ENCODE data around the gene ENDOD1. TPM values are rescaled to one million over a fixed set of nuclear protein-coding genes. Genes with fewer than 3 reads are reported as not detected.

ENDOD1 gene
- total RNA-seq, 1 experiment from 2014 or later: 0.87 TPM

- no peak overlapping the region for H3K23ac ChIP-seq (ENCODE audit: insufficient read length, low read depth, low read length)
- H2BK120ac ChIP-seq (ENCODE audit: low read depth, low read length, poor library complexity, severe bottlenecking): no peak overlapping the region
- H3K4ac ChIP-seq (ENCODE audit: low read depth, low read length): no peak overlapping the region
- Mint-ChIP-seq H3K27ac (no peak overlapping the region), H3K36me3 (ENCODE audit: insufficient read depth in 1 of 3, low read depth in 3 of 3) (no peaks in the 10 kb centered on the region), H3K9me3 (no peaks in the 10 kb centered on the region), H3K4me1 (peaks cover 3 to 9% of the 10 kb centered on the region in 2 experiments), H3K27me3 (ENCODE audit: low read depth) (peaks cover 7% of the 10 kb centered on the region), H3K4me3 (no peak overlapping the region)
- H3K27me3 ChIP-seq (ENCODE audit: insufficient read depth, low read length): no peaks in the 10 kb centered on the region
- no peak overlapping the region for H2BK12ac ChIP-seq (ENCODE audit: insufficient read length, low read depth, low read length)
- H4K8ac ChIP-seq (replicated peaks; ENCODE audit: insufficient read length, low read depth, low read length): no peak overlapping the region
- H2BK15ac ChIP-seq (ENCODE audit: low read depth, low read length): no peak overlapping the region
- H3K79me1 ChIP-seq (ENCODE audit: insufficient read depth, low read depth, low read length, poor library complexity, severe bottlenecking): no peaks in the 10 kb centered on the region
- peaks cover 3% of the 10 kb centered on the region; the same call in 1 of the 2 replicates for H3K4me1 ChIP-seq (ENCODE audit: insufficient read depth, low read length)
- no peak overlapping the region for H2BK5ac ChIP-seq (ENCODE audit: insufficient read length, low read length)
- no peak overlapping the region for H3K4me2 ChIP-seq (ENCODE audit: insufficient read depth, insufficient read length, low read length)
- H4K20me1 ChIP-seq (ENCODE audit: control insufficient read depth, insufficient read depth, insufficient read length): no peaks in the 10 kb centered on the region
- H3K56ac ChIP-seq (ENCODE audit: insufficient read length, low read depth, low read length): no peak overlapping the region
- H2AFZ ChIP-seq (ENCODE audit: low read length): no peak overlapping the region
- no peak overlapping the region for H3K9ac ChIP-seq (ENCODE audit: extremely low read depth, insufficient read length, low read length)
- H3K9me3 ChIP-seq (ENCODE audit: control insufficient read depth, low read depth, low read length): no peaks in the 10 kb centered on the region
- H3K79me2 ChIP-seq (ENCODE audit: insufficient read depth, low read length): no peaks in the 10 kb centered on the region
- H3T11ph ChIP-seq (ENCODE audit: low read length): no peak overlapping the region
- H4K5ac ChIP-seq (ENCODE audit: insufficient read length, low read depth, low read length): no peak overlapping the region
- no peak overlapping the region for H3K14ac ChIP-seq (ENCODE audit: insufficient read depth, low read length)
- WGBS (ENCODE audit: extremely low coverage, insufficient read length, low lambda C conversion rate): no CpG with 5 or more reads among the region's 1 CpG
- no peak overlapping the region for H3K27ac ChIP-seq (ENCODE audit: insufficient read length, low read depth, low read length)
- H4K91ac ChIP-seq (ENCODE audit: insufficient read length, low read depth, low read length): no peak overlapping the region
- H3K23me2 ChIP-seq (ENCODE audit: insufficient read length, low read depth, low read length, poor library complexity, severe bottlenecking): no peaks in the 10 kb centered on the region
- no peak for TF ChIP-seq CTCF (conservative IDR thresholded peaks at IDR 0.05)
- H2AK5ac ChIP-seq (ENCODE audit: insufficient read length, low read length): no peak overlapping the region
- no peak overlapping the region for H2BK20ac ChIP-seq (ENCODE audit: low read depth, low read length, poor library complexity, severe bottlenecking)
- H3K18ac ChIP-seq (ENCODE audit: insufficient read length, low read depth, low read length): no peak overlapping the region
- DNase-seq: no peak
Measured at GRCh38 chr11:95078526-95078925, 11.1 kb upstream of the ENDOD1 start.

Measured in H9 (cell line).